Stimulated activated CD8-positive, alpha-beta memory T cell treated with anti-CD3 and anti-CD28 coated beads, Interleukin-12 subunit alpha, Interleukin-12 subunit beta, amount 100 ng/mL, for 24 hours (primary cell): ENCODE data around the gene ZNF253.
"Not testable (repeated sequence)": the region's sequence is repeated elsewhere in the genome, so short reads cannot be mapped to it uniquely, and the experiment has no call there.

Source experiments
- DNase-seq: peaks from one replicate; pipeline ENCODE4 v3.0.0-alpha.2; 2020; ENCODE audit errors: extremely low read depth

The ZNF253 gene

DNA sequence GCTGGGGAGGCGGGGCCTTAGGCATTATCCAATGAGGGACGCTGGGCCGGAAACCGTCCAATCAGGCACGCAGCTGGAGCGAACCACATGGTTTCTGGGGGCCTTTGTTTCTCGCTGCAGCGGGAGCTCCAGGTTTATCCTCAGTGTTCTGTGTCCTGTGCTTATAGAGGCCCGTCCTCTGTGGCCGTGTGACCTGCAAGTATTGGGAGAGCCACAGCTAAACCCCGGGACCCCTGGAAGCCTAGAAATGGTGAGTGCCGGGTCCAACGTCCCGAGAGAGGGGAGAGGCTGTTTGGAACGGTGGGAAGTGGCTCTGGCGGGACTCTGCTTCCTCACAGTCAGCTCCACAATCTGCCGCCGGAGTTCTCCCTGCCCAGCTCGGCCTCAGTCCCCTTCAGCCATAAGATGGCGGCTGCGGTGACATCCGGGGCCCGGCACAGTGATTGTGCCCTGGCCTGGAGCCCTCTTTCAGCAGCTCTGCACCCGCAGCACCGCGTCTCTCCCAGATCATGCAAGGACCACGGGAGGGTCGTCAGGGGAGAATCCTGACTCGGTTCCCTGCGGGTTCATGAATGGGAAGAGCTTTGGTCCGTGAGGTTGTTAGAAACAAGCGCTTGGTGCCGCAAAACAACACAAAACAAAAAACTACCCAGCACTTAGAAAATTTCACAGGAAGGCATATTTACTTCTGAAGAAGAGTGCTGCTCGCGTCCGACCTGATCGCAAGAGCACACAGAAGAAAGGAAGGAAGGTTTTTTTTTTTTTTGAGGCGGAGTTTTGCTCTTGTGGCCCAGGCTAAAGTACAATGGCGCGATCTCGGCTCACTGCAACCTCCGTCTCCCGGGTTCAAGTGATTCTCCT, at the start of gene ZNF253:
TSS of gene ZNF253 (plus strand) at position 133 of the 861 bp plus-strand sequence. CDS start at position 248, 115 bp downstream.
- DNase-seq, result peak; percentile 88

DNA sequence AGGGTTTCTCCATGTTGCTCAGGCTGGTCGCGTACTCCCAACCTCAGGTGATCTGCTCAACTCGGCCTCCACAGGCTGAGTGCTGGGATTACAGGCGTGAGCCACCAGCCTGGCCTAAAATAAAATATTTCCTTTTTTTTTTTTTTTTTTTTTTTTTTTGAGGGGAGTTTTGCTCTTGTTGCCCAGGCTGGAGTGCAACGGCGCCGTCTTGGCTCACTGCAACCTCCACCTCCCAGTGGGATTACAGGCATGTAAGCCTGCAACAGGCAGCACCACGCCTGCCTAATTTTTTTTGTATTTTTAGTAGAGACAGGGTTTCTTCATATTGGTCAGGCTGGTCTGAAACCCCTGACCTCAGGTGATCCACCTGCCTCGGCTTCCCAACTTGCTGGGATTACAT, 49.0 kb upstream of the ZNF253 start:
- no peak for DNase-seq

DNA sequence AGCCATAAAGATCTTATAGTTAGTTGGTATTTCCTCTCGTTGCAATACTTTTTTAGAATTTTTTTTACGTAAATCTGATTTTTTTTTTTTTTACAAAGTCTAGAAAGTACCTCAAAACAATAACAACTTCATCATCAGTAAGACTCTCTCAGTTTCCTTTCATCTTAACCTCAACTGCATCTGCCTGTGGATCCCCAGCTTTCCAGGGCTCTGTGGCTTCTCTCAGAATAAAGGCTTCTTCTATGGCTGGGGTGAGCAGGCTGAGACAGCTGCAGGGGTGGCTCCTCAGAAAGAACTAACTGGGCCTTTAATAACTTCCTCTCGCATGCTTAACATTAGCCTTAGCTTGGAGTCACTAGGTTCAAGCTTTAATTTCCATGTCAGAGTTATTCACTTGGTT, 48.3 kb upstream of the ZNF253 start:
- DNase-seq, result no peak

DNA sequence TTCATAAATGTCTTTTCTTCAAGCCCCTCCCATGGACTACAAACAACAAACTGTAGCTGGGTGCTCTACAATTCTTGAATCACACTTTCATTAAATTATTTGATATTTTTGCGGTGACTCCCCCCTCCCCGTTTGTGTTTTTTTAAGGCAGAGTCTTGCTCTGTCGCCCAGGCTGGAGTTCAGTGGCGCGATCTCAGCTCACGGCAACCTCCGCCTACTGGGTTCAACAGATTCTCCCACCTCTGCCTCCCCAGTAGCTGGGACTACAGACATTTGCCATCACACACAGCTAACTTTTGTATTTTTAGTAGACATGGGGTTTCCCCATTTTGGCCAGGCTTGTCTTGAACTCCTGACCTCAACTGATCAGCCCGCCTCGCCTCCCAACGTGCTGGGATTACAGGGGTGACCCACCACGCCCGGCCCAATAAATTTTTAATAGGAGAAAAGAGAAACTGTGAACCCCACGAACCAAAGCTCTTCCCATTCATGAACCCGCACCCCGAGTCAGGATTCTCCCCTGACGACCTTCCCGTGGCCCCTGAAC, 44.8 kb upstream of the ZNF253 start:
- no peak for DNase-seq

DNA sequence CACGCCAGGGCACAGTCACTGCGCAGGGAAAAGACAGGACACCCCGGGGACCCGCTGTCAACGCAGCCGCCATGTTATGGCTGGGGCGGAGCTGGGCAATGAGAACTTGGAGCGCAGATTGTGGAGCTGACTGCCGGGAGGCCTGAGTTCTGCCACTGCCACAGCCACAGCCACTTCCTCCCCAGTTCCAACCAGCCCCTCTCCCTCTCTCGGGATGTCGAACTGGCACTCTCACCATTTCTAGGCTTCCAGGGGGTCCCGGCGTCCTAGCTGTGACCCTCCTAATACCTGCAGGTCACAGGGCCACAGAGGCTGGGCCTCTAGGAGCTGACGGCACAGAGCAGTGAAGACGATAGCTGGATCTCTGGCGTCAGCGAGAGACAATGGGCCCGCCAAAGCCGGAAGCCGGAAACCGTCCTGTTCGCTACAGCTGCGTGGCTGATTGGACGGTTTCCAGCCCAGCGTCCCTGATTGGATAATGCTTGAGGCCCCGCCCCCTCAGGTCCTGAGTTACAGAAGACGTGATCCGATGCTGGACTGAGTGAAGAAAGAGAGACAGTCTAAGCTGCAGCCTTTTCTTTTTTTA, 44.2 kb upstream of the ZNF253 start, which contains the start of gene ZNF506:
TSS of gene ZNF506 (minus strand) at position 385 of the 586 bp plus-strand sequence. CDS start at position 238, 147 bp downstream.
- DNase-seq, result peak; percentile 94

DNA sequence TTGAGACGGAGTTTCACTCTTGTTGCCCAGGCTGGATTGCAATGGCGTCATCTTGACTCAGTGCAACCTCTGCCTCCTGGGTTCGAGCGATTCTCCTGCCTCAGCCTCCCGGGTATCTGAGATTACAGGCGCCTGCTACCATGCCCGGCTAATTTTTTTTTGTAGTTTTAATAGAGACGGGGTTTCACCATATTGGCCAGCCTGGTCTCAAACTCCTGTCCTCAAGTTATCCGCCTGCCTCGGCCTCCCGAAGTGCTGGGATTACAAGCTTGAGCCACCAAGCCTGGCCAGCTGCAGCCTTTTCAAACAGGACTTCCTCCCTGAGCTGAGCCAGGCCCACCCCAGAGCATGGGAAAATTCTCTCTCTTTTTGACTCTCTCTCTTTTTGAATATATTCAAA, 43.7 kb upstream of the ZNF253 start:
- DNase-seq, result not testable (repeated sequence)

DNA sequence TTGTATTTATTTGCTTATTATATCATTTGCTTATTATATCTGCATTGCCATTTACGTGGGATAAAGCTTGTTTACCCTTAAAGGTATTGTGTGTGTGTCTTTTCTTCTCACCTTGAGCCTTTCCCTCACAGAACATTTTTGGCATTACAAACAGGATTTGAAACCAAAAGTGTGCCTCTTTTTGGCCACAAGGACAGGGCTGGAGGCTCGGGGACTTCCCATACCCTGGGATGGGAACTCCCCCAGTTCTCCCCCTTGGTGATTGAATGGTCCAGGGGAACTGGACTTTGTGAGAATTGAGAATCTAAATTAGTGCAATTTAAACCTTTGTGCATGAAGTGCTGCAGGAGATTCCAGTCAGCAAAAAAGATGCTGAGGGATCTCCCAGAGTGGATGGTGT, 41.8 kb upstream of the ZNF253 start:
- DNase-seq, result no peak

DNA sequence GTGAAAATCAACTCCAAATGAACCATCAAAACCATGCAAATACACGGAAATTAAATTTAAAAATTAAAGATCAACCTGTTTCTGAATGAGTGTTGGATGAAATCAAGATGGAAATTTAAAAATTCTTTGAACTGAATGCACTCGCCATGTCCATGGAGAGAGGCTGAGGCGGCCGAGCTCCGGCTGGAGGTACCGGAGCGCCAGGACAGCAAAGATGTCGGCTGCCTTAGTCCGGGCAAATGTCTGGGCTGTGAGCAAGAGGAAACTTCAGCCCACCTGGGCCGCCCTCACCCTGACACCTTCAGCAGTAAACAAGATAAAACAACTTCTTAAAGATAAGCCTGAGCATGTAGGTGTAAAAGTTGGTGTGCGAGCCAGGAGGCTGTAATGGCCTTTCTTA, 38.8 kb upstream of the ZNF253 start:
- DNase-seq, result no peak

DNA sequence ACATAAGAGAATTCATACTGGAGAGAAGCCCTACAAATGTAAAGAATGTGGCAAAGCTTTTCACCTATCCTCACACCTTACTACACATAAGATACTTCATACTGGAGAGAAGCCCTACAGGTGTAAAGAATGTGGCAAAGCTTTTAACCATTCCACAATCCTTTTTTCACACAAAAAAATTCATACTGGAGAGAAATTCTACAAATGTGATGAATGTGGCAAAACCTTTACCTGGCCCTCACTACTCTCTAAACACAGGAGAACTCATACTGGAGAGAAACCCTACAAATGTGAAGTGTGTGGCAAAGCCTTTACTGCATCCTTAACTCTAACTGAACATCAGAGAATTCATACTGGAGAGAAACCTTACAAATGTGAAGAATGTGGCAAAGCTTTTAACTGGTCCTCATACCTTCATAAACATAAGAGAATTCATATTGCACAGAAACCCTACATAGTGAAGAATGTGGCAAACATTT, 30.1 kb upstream of the ZNF253 start:
- DNase-seq, result no peak

DNA sequence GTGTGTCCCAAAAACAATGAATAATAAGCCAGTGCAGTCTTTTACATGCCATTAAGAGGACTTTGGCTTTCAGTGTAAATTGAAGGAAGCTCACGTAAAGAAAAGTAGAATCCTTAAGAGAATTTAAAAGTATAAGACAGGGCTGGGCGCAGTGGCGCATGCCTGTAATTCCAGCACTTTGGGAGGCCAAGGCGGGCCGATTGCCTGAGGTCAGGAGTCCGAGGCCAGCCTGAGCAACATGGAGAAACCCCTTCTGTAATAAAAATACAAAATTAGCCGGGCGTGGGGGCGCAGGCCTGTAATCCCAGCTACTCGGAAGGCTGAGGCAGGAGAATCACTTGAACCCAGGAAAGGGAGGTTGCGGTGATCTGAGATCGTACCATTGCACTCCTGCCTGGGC, 17.9 kb upstream of the ZNF253 start:
- no peak for DNase-seq

DNA sequence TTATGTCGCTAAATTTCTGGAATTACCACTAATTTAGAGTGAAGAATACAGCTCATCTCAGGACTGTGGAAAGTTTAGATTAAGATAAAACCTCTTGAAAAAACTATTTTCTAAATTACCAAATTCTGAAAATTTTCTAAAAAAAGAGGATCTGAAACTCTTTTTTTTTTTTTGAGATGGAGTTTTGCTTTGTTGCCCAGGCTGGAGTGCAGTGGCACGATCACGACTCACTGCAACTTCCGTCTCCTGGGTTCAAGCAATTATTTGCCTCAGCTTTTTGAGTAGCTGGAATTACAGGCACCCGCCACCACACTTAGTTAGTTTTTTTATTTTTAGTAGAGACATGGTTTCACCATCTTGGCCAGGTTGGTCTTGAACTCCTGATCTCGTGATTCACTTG, 16.6 kb upstream of the ZNF253 start:
- DNase-seq, result no peak

DNA sequence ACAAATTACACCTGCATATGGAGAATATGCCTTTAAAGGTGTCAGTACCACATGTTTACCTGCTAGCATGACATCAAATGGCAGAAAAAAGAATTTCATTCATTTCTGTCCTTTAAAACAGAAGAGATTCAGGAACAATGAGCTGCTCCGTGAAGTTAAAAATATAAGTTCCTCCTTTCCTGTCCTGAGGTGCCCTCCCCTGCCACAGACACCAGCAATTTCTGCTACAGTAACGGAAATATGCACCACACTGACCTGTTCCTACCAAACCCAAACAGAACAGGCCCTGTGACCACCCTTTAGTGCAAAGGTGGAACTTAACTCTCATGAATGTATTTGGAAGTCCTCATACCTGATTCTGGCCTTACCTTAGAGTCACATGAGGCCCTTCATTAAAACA, 13.9 kb upstream of the ZNF253 start:
- DNase-seq, result not testable (repeated sequence)

DNA sequence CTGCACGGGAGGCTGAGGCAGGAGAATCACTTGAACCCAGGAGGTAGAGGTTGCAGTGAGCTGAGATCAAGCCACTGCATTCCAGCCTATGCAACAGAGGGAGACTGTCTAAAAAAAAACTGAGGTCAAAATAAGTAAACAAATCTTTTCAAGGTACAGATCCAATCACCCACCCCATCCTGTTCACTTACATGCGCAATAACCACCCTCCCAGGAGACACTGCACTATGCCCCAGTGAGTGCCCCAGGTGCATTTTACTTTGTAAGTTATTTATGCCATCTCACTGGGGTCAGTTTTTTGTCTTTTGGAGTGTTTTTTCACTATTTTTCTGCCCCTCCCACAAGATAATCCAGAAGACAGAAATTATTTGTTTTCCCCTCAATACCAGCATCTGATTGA, 6.9 kb upstream of the ZNF253 start:
- DNase-seq, result no peak

DNA sequence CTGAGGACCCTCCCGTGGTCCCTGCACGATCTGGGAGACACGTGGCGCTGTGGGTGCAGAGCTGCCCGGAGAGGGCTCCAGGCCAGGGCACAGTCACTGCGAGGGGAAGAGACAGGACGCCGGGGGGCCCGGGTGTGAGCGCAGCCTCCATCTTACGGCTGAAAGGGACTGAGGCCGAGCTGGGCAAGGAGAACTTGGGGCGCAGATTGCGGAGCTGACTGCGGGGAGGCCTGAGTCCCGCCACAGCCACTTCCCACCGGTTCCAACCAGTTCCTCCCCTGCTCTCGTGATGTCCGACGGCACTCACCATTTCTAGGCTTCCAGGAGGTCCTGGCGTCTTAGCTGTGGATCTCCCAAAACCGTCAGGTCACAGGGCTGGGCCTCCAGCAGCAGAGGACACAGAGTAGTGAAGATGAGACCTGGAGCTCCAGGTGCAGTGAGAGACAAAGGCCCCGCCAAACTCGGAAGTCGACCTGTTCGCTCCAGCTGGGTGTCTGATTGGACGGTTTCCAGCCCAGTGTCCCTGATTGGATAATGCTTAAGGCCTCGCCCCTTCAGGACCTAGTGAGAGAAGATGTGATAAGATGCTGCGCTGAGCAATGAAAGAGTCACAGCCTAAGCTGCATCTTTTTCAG, 4.8 kb upstream of the ZNF253 start:
- DNase-seq, result no peak

DNA sequence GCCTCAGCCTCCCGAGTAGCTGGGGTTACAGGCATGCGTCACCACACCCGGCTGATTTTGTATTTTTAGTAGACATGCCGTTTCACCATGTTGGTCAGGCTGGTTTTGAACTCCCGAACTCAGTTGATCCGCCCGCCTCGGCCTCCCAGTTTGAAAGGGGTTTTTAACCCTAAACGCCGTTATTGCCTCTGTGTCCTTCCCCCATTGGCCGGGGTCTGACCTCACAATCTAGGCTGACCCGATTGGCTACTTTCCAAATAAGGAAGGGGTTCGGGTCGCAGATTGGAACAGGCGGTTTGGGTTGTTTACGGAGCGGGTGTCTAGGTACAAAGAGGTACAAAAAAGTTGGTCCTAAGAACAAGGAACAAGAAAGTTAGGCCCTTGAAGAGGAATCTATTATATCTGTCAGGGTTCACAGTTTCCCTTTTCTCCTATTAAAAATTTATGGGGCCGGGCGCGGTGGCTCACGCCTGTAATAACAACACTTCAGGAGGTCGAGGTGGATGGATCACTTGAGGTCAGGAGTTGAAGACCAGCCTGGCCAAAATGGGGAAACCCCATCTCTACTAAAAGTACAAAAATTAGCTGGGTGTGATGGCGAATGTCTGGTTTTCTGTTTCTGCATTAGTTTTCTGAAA, 1.0 kb downstream of the ZNF253 start:
- DNase-seq, result no peak

DNA sequence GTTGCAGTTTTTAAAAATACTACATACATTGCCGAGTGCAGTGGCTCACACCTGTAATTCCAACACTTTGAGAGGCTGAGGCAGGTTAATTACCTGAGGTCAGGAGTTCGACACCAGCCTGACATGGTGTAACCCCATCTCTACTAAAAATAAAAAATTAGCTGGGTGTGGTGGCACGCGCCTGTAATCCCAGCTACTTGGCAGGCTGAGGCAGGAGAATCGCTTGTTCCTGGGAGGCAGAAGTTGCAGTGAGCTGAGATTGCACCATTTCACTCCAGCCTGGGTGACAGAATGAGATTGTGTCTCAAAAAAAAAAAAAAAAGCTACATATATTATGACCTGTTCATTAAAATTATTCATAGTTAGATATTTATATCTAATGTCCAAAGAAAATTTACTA, 4.4 kb downstream of the ZNF253 start:
- DNase-seq, result not testable (repeated sequence)

DNA sequence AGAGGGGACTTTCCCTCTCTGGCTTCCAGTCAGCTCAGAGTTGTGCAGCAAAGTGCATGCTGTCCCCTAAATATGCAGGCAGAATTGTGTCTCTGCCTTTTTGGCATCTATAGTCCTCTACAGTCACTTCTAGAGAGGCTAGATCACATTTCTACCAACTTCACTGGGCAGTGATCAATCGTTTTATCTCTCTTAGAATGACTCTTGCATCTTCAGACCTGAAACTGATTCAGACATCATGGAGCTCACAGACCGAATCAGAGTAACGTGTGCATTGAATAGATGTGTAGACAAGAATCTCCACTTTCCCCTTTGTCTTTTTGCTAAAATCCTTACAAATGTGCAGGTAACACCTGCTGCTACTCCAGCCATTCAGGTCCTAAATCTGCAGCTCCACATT, 6.2 kb downstream of the ZNF253 start:
- no peak for DNase-seq

DNA sequence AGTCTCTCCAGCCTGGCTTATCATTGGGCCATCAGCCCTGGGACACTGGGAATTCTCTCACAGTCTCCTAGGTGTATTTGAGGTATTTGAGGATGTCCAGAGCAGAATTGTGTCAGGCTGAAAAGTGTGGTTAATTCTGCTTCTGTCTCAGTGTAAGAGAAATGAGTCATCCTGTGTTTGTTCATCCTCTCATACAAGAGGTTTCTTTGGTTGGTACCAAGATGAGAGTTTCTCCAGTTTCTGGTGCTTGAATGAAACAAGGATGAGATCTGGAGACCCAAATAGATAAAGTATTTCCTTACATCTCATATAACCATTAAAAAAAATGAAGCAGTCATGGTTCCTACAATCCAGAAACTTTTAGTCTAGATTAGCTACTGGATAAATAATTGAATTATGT, 7.7 kb downstream of the ZNF253 start:
- DNase-seq, result no peak

DNA sequence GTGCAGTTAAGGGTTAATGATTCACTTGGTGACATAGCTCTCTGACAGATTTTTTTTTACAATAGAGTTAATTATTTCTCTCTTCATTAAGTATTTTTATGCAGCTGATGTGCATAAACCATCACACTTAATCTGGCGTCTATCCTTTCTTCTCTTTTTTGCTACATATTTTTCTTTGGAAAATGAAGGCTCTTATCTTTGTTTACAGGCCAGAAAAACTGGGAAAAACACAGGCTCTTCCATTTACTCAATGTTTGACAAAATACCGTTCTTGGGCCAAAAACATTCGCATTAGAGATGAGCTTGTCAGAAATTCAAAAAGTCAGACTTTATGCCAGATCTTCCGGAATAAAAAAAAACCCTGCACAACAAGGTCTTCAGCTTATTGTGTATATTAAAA, 12.0 kb downstream of the ZNF253 start:
- DNase-seq, result no peak

DNA sequence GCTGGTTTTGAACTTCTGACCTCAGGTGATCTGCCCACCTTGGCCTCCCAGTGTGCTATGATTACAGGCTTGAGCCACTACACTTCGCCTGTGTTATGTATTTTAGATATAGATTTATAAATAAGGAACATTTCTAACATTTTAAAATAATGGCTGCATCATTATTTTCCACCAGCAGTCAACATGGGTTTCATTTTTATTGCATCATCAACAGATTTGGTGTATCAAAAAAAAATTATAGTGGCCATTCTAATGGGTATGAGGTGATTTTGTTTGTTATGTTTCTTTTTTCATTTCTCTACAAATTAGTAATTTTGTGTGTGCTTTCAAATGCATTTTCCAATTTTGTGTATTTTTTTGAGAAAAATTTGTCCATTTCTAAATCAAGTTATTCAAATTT, 18.9 kb downstream of the ZNF253 start:
- DNase-seq, result no peak

DNA sequence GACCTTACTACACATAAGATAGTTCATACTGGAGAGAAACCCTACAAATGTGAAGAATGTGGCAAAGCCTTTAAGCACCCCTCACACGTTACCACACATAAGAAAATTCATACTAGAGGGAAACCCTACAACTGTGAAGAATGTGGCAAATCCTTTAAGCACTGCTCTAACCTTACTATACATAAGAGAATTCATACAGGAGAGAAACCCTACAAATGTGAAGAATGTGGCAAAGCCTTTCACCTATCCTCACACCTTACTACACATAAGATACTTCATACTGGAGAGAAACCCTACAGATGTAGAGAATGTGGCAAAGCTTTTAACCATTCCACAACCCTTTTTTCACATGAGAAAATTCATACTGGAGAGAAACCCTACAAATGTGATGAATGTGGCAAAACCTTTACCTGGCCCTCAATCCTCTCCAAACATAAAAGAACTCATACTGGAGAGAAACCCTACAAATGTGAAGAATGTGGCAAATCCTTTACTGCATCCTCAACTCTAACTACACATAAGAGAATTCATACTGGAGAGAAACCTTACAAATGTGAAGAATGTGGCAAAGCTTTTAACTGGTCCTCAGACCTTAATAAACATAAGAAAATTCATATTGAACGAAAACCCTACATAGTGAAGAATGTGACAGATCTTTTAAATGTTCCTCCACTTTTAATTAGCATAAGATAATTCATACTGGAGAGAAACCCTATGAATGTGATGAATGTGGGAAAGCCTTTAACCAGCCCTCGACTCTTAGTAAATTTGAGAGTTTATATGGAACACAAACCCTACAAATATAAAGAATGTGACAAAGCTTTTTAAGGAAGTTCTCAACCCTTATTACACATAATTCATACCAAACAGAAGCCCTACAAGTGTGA, 26.6 kb downstream of the ZNF253 start:
- DNase-seq, result not testable (repeated sequence)
